Esophagus squamous epithelium (tissue), 5 donors: ENCODE measurements around the gene NOG. TPM values are rescaled to one million over a fixed set of nuclear protein-coding genes. Genes with fewer than 3 reads are reported as not detected.

Experiments used
- DNase-seq: peaks from one replicate; lab custom pipeline; 2025; lab: John Stamatoyannopoulos, UW
- H3K27ac ChIP-seq, 4 donors: fragments of 200-600 bp; sonication (generic); one replicate each; pipeline ENCODE4 v1.5.1; 2016 to 2019; ENCODE audit warnings: mild to moderate bottlenecking in 1 of 4
- H3K27me3 ChIP-seq, 4 donors: fragments of 200-600 bp; sonication (generic); 1 replicate in 3 of 4; 2 replicates in 1 of 4; pipeline versions ENCODE4 v1.5.1 to v1.6.0; 2017 to 2021; ENCODE audit warnings: antibody characterized with exemption in 1 of 4
- H3K36me3 ChIP-seq, 3 donors: fragments of 200-600 bp; sonication (generic); one replicate each; pipeline ENCODE4 v1.5.1; 2016 to 2019
- H3K4me1 ChIP-seq, 3 donors: fragments of 200-600 bp; sonication (generic); one replicate each; pipeline ENCODE4 v1.5.1; 2017 to 2019
- H3K4me3 ChIP-seq, 4 donors: fragments of 200-600 bp; sonication (generic); 1 replicate in 3 of 4; 2 replicates in 1 of 4; pipeline ENCODE4 v1.5.1; 2016 to 2019; ENCODE audit warnings: mild to moderate bottlenecking in 2 of 4, moderate library complexity in 1 of 4
- H3K9me3 ChIP-seq, 3 donors: fragments of 200-600 bp; sonication (generic); one replicate each; pipeline ENCODE4 v1.5.1; 2016 to 2019
- CTCF ChIP-seq, 6 experiments: fragments of 450-650 bp in 4 of 6; fragments of 200-600 bp in 2 of 6; sonication (generic) in 2 of 6; IDR thresholded peaks; one replicate each; pipeline ENCODE4 v1.5.1; 2016 to 2019; ENCODE audit warnings: antibody characterized with exemption in 6 of 6, mild to moderate bottlenecking in 4 of 6, moderate library complexity in 4 of 6
- POLR2A ChIP-seq, 4 donors: fragments of 450-650 bp; IDR thresholded peaks; one replicate each; pipeline ENCODE4 v1.6.1; 2017; ENCODE audit warnings: antibody characterized with exemption in 4 of 4, mild to moderate bottlenecking in 4 of 4, moderate library complexity in 3 of 4
- WGBS, 2 donors: methylation state at CpG; one replicate each; pipeline ENCODE4 v1.1.5; 2018; 5-methylcytosine and 5-hydroxymethylcytosine counted together
- intact Hi-C: fragments of 100-400 bp; cut with DNase I; formaldehyde crosslinking; loops from one replicate; pipeline ENCODE4 v1.15.0; 2022
- total RNA-seq, 4 donors: library from RNA; depleted of rRNA; stranded (reverse); fragments of >200 nt; gene quantifications; one replicate each; pipeline ENCODE4 v1.1.0, GENCODE V29; 2016
- donor health status: DM: yes; HTN: yes; CAD: no.

NOG gene
- total RNA-seq, 4 donors from 2014 or later: 0.38 TPM; not detected in 3

- no peak for DNase-seq
- H3K27ac ChIP-seq: no peak overlapping the region
- H3K4me3 ChIP-seq: no peak overlapping the region
- intact Hi-C loops: no loop called here
- peaks cover 0 to 42% (median 0%) of the 10 kb centered on the region in 4 donors for H3K27me3 ChIP-seq
- H3K9me3 ChIP-seq: no peaks in the 10 kb centered on the region
- no peaks in the 10 kb centered on the region for H3K36me3 ChIP-seq
- 80 to 83% methylated on average over 1 of the region's 1 CpG for WGBS, 2 donors
- TF ChIP-seq POLR2A (IDR thresholded peaks at IDR 0.05) (no peak), CTCF (IDR thresholded peaks at IDR 0.05) (no peak)
- no peaks in the 10 kb centered on the region for H3K4me1 ChIP-seq
Observed at GRCh38 chr17:56604691-56605290, 11.3 kb downstream of the NOG start.

- WGBS, 2 donors: 82 to 83% methylated on average over 4 of the region's 4 CpGs
Observed at GRCh38 chr17:56608944-56609343, 15.4 kb downstream of the NOG start.

GRCh38 chr17:56610321-56610720, 16.8 kb downstream of the NOG start:
- no peak overlapping the region for H3K27ac ChIP-seq
- intact Hi-C loops: no loop called here
- H3K27me3 ChIP-seq: no peaks in the 10 kb centered on the region
- H3K36me3 ChIP-seq: no peaks in the 10 kb centered on the region
- H3K4me1 ChIP-seq: no peaks in the 10 kb centered on the region
- WGBS, 2 donors: 87 to 91% methylated on average over 3 of the region's 3 CpGs
- no peak overlapping the region for H3K4me3 ChIP-seq
- no peaks in the 10 kb centered on the region for H3K9me3 ChIP-seq
- no peak for DNase-seq
- TF ChIP-seq CTCF (IDR thresholded peaks at IDR 0.05): no peak
- no peak for TF ChIP-seq POLR2A (IDR thresholded peaks at IDR 0.05)

More at GRCh38 chr17:56608944-56609343, 15.4 kb downstream of the NOG start:
- Histone ChIP-seq H3K36me3 (no peaks in the 10 kb centered on the region), H3K9me3 (no peaks in the 10 kb centered on the region), H3K4me3 (no peak overlapping the region), H3K4me1 (no peaks in the 10 kb centered on the region), H3K27me3 (peaks cover 0 to 7% (median 0%) of the 10 kb centered on the region in 4 donors), H3K27ac (no peak overlapping the region)
- no peak for TF ChIP-seq POLR2A (IDR thresholded peaks at IDR 0.05)
- TF ChIP-seq CTCF (IDR thresholded peaks at IDR 0.05): no peak
- intact Hi-C loops: no loop called here
- DNase-seq: no peak

- TF ChIP-seq POLR2A (IDR thresholded peaks at IDR 0.05): no peak
- no peak for TF ChIP-seq CTCF (IDR thresholded peaks at IDR 0.05)
- no peaks in the 10 kb centered on the region for H3K27me3 ChIP-seq
- H3K36me3 ChIP-seq: no peaks in the 10 kb centered on the region
- no peaks in the 10 kb centered on the region for H3K4me1 ChIP-seq
- H3K4me3 ChIP-seq: no peak overlapping the region
- WGBS, 2 donors: 61 to 89% methylated on average over 1 of the region's 2 CpGs
- intact Hi-C loops: no loop called here
- DNase-seq: no peak
- H3K9me3 ChIP-seq: no peaks in the 10 kb centered on the region
- no peak overlapping the region for H3K27ac ChIP-seq
Observed at GRCh38 chr17:56613131-56613530, 19.6 kb downstream of the NOG start.

- Histone ChIP-seq H3K4me3 (no peak overlapping the region), H3K4me1 (no peaks in the 10 kb centered on the region), H3K27me3 (no peaks in the 10 kb centered on the region), H3K9me3 (no peaks in the 10 kb centered on the region), H3K27ac (no peak overlapping the region), H3K36me3 (no peaks in the 10 kb centered on the region)
- TF ChIP-seq POLR2A (IDR thresholded peaks at IDR 0.05) (no peak), CTCF (IDR thresholded peaks at IDR 0.05) (no peak)
- intact Hi-C loops: no loop called here
- DNase-seq: no peak
- 67 to 78% methylated on average over 2 of the region's 2 CpGs for WGBS, 2 donors
Observed at GRCh38 chr17:56614522-56614921, 21.0 kb downstream of the NOG start.
